ENCODE data around the gene LHFPL2.
A peak's percentile ranks its signal among the peaks of the same experiment; 100 is the strongest.
"Not testable (repeated sequence)": the region's sequence is repeated elsewhere in the genome, so short reads cannot be mapped to it uniquely, and the experiment has no call there.

LHFPL2 gene

GRCh38 chr5:78473751-78474150, 174.8 kb downstream of the LHFPL2 start:
- TF ChIP-seq CTCF (IDR thresholded peaks at IDR 0.05; ENCODE audit: low read depth, low read length) = no peak
- H3K4me3 ChIP-seq (ENCODE audit: low read depth, low read length) = no peak overlapping the region

- H3K4me3 ChIP-seq (ENCODE audit: low read depth, low read length) = no peak overlapping the region
Observed at GRCh38 chr5:78472469-78473106, 176.0 kb downstream of the LHFPL2 start.

GRCh38 chr5:78471896-78472295, 176.7 kb downstream of the LHFPL2 start:
- no peak overlapping the region for H3K4me3 ChIP-seq (ENCODE audit: low read depth, low read length)
- TF ChIP-seq CTCF (IDR thresholded peaks at IDR 0.05; ENCODE audit: low read depth, low read length) = no peak

More at GRCh38 chr5:78472469-78473106, 176.0 kb downstream of the LHFPL2 start:
- TF ChIP-seq CTCF (IDR thresholded peaks at IDR 0.05; ENCODE audit: low read depth, low read length) = no peak

- H3K4me3 ChIP-seq (ENCODE audit: low read depth, low read length) = no peak overlapping the region
- TF ChIP-seq CTCF (IDR thresholded peaks at IDR 0.05; ENCODE audit: low read depth, low read length) = peak; percentile 28; the same call in 1 of the 2 replicates
Observed at GRCh38 chr5:78467752-78468357, 180.7 kb downstream of the LHFPL2 start.

- H3K4me3 ChIP-seq (ENCODE audit: low read depth, low read length) = no peak overlapping the region
- TF ChIP-seq CTCF (IDR thresholded peaks at IDR 0.05; ENCODE audit: low read depth, low read length) = no peak
Observed at GRCh38 chr5:78467140-78467539, 181.4 kb downstream of the LHFPL2 start.

GRCh38 chr5:78458843-78459242, 189.7 kb downstream of the LHFPL2 start:
- no peak for TF ChIP-seq CTCF (IDR thresholded peaks at IDR 0.05; ENCODE audit: low read depth, low read length)
- H3K4me3 ChIP-seq (ENCODE audit: low read depth, low read length) = no peak overlapping the region

GRCh38 chr5:78457507-78457906, 191.1 kb downstream of the LHFPL2 start:
- H3K4me3 ChIP-seq (ENCODE audit: low read depth, low read length) = not testable (repeated sequence)

All from WI38 (cell line).